Esophagus muscularis mucosa (tissue), 4 donors: ENCODE results near the gene GASK1B.

ENCODE experiments used
- CTCF ChIP-seq, 3 experiments: fragments of 200-600 bp in 2 of 3; fragments of 450-650 bp in 1 of 3; sonication (generic) in 2 of 3; IDR thresholded peaks; one replicate each; pipeline ENCODE4 v1.5.1; 2017 to 2019; ENCODE audit warnings: antibody characterized with exemption in 3 of 3, mild to moderate bottlenecking in 2 of 3, moderate library complexity in 1 of 3
- EP300 ChIP-seq: sonication (generic); formaldehyde crosslinking; IDR thresholded peaks from one replicate; pipeline ENCODE4 v1.6.1; 2017; ENCODE audit warnings: antibody characterized with exemption
- POLR2A ChIP-seq: fragments of 450-650 bp; IDR thresholded peaks from one replicate; pipeline ENCODE4 v1.6.1; 2017; ENCODE audit warnings: antibody characterized with exemption, moderate library complexity, mild to moderate bottlenecking, low read depth

DNA sequence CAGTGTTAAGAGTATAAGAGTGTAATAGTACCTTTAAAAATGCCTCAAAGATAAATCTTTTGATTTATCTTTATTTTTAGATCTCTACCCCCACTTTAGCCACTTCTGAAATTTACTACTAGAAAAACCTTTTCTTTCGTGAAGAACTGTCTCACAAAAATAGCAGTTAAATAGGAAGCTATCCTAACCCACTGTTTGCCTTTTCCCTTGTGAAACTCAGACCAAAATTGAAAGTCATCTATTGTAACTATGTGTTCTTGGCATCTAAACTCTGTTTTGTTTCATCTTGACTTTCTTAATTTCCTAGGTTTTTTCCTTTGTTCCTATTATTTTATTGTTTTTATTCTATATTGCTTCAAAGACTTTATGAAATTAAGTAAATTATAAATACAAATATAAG, 29.7 kb upstream of the GASK1B start:
- TF ChIP-seq POLR2A (no peak), CTCF (IDR thresholded peaks at IDR 0.05) (no peak), EP300 (no peak)
